Pancreas (tissue), 10 donors: ENCODE measurements around the gene SLC31A2. TPM values are rescaled to one million over a fixed set of nuclear protein-coding genes. Genes with fewer than 3 reads are reported as not detected.
A peak's percentile ranks its signal among the peaks of the same experiment; 100 is the strongest.
"Not testable (repeated sequence)": the region's sequence is repeated elsewhere in the genome, so short reads cannot be mapped to it uniquely, and the experiment has no call there.

Experiments used
- ATAC-seq, 4 donors: fragments of 200-7000 bp; cut with Tn5 transposase; one replicate each; pipeline versions ENCODE4 v1.8.0 to v1.9.1; 2020; ENCODE audit warnings: mild to moderate bottlenecking in 4 of 4, moderate library complexity in 4 of 4
- DNase-seq, 6 donors: peaks; one replicate each; pipeline ENCODE4 v3.0.0-alpha.2; 2020
- FAIRE-seq: peaks from 2 replicates; lab custom pipeline; 2012; peaks lifted over from hg19 to GRCh38; lab: Jason Lieb, UNC
- H3K27ac ChIP-seq, 4 donors: fragments of 200-600 bp; sonication (generic); 1 replicate in 3 of 4; 2 replicates in 1 of 4; pipeline versions ENCODE4 v1.5.0 to v1.8.0; 2020
- H3K27me3 ChIP-seq, 4 donors: fragments of 200-600 bp; one replicate each; pipeline ENCODE4 v1.8.0; 2021
- H3K36me3 ChIP-seq, 3 donors: fragments of 200-600 bp; sonication (generic) in 1 of 3; one replicate each; pipeline versions ENCODE4 v1.5.0 to v1.8.0; 2020 to 2021
- H3K4me1 ChIP-seq, 3 donors: fragments of 200-600 bp; one replicate each; pipeline ENCODE4 v1.8.0; 2021
- H3K4me3 ChIP-seq, 4 donors: fragments of 200-600 bp; sonication (generic) in 2 of 4; one replicate each; pipeline versions ENCODE4 v1.5.0 to v1.8.0; 2020 to 2021
- H3K9me3 ChIP-seq, 4 donors: fragments of 200-600 bp; one replicate each; pipeline ENCODE4 v1.8.0; 2021
- CTCF ChIP-seq, 4 donors: fragments of 200-600 bp; sonication (generic) in 3 of 4; IDR thresholded peaks; one replicate each; pipeline versions ENCODE4 v1.5.0 to v1.8.0; 2021; ENCODE audit warnings: antibody characterized with exemption in 4 of 4
- WGBS, 2 donors: extraction: QIAGEN DNeasy Blood & Tissue Kit; methylation state at CpG; one replicate each; pipeline ENCODE4 v1.1.7; 2013; 5-methylcytosine and 5-hydroxymethylcytosine counted together
- intact Hi-C, 3 donors: fragments of 100-400 bp; cut with DNase I; formaldehyde crosslinking; loops; one replicate each; pipeline versions ENCODE4 v1.11.1 to v1.14.2; 2022
- polyA plus RNA-seq, 2 donors: library from polyadenylated mRNA; stranded (reverse); fragments of 200-250 nt; gene quantifications; one replicate each; pipeline ENCODE4 v1.2.3, GENCODE V29; 2013
- total RNA-seq, 6 donors: library from RNA; stranded (reverse); fragmentation: NEBNext Ultra II Directional in 4 of 6; extraction: Animal tissue kit (Norgen Biotek cat#: 25700) in 4 of 6; gene quantifications; one replicate each; pipeline versions ENCODE4 v1.2.1 to v1.2.4, GENCODE V29; 2021 to 2023
- donor health status: healthy with polysubstance abuse.
- donor health status: DM: no; HTN: no; CAD: no; lungs with moderate emphysema.
- donor health status: DM: no; HTN: no; CAD: no.
- donor health status: control.
- donor health status: control.
- donor health status: Bipolar disorder and iron deficiency.
- donor health status: DM: yes; HTN: yes; CAD: no.
- donor health status: DM: no; HTN: no; CAD: no.
- donor health status: DM: no; HTN: no; CAD: no.
- donor health status: DM: yes; HTN: yes; CAD: no.

SLC31A2 gene
- total and polyA plus RNA-seq, 8 donors = 5.3 to 11.9 (median 8.6) TPM

- DNase-seq (no peak), ATAC-seq (no peak), FAIRE-seq (no peak)
- TF ChIP-seq CTCF (IDR thresholded peaks at IDR 0.05) = no peak
- Histone ChIP-seq H3K27me3 (peaks cover 0 to 4% (median 0%) of the 10 kb centered on the region in 4 donors), H3K4me3 (no peak overlapping the region), H3K36me3 (no peaks in the 10 kb centered on the region), H3K9me3 (no peaks in the 10 kb centered on the region), H3K4me1 (no peaks in the 10 kb centered on the region), H3K27ac (no peak overlapping the region)
- intact Hi-C loops = no loop called here
- 57% methylated on average over 5 of the region's 5 CpGs for WGBS, 2 donors
Measured at GRCh38 chr9:113143432-113144227, 7.2 kb upstream of the SLC31A2 start.

- no peak overlapping the region for H3K4me3 ChIP-seq
- DNase-seq (no peak), FAIRE-seq (no peak), ATAC-seq (no peak)
- 80 to 93% methylated on average over 6 of the region's 6 CpGs for WGBS, 2 donors
- no peaks in the 10 kb centered on the region for H3K9me3 ChIP-seq
- H3K4me1 ChIP-seq = peaks cover 0 to 10% (median 9%) of the 10 kb centered on the region in 3 donors
- intact Hi-C loops = no loop called here
- TF ChIP-seq CTCF (IDR thresholded peaks at IDR 0.05) = no peak
- no peaks in the 10 kb centered on the region for H3K36me3 ChIP-seq
- no peak overlapping the region for H3K27ac ChIP-seq
- H3K27me3 ChIP-seq = peaks cover 0 to 4% (median 0%) of the 10 kb centered on the region in 4 donors
Measured at GRCh38 chr9:113148372-113148705, 2.5 kb upstream of the SLC31A2 start.

- no peak for TF ChIP-seq CTCF (IDR thresholded peaks at IDR 0.05)
- WGBS, 2 donors = 79 to 82% methylated on average over 8 of the region's 8 CpGs
- ATAC-seq (no peak), FAIRE-seq (no peak), DNase-seq (no peak)
- Histone ChIP-seq H3K9me3 (no peaks in the 10 kb centered on the region), H3K36me3 (no peaks in the 10 kb centered on the region), H3K27me3 (peaks cover 0 to 4% (median 0%) of the 10 kb centered on the region in 4 donors), H3K4me3 (no peak overlapping the region), H3K27ac (no peak overlapping the region), H3K4me1 (peaks cover 0 to 10% (median 9%) of the 10 kb centered on the region in 3 donors)
- intact Hi-C loops = no loop called here
Measured at GRCh38 chr9:113148781-113149510, 1.9 kb upstream of the SLC31A2 start.

- H3K4me1 ChIP-seq = peaks cover 0 to 14% (median 9%) of the 10 kb centered on the region in 3 donors
- H3K36me3 ChIP-seq, H3K4me3 ChIP-seq, ATAC-seq, H3K27ac ChIP-seq, intact Hi-C loops, FAIRE-seq, H3K27me3 ChIP-seq, DNase-seq, H3K9me3 ChIP-seq: not testable (repeated sequence)
- WGBS, 2 donors = 91 to 97% methylated on average over 10 of the region's 10 CpGs
Measured at GRCh38 chr9:113149561-113149960, 1.2 kb upstream of the SLC31A2 start.

- no peaks in the 10 kb centered on the region for H3K36me3 ChIP-seq
- H3K27ac ChIP-seq = peak overlapping the region in 2 of 4 donors; percentile 71 to 77
- no peaks in the 10 kb centered on the region for H3K27me3 ChIP-seq
- FAIRE-seq (no peak), ATAC-seq (peak; percentile 3 to 31 (median 16)), DNase-seq (no peak)
- peak overlapping the region; percentile 72 to 96 (median 90) for H3K4me3 ChIP-seq
- H3K4me1 ChIP-seq = peaks cover 0 to 14% (median 9%) of the 10 kb centered on the region in 3 donors
- TF ChIP-seq CTCF (IDR thresholded peaks at IDR 0.05) = no peak
- intact Hi-C loops = no loop called here
- WGBS, 2 donors = 45 to 59% methylated on average over 11 of the region's 11 CpGs
- H3K9me3 ChIP-seq = no peaks in the 10 kb centered on the region
Measured at GRCh38 chr9:113151696-113152630, 1.2 kb downstream of the SLC31A2 start.
